Panc1 (cell line): ENCODE data around the gene GALNT15. TPM values are rescaled to one million over a fixed set of nuclear protein-coding genes. Genes with fewer than 3 reads are reported as not detected.

Source experiments
- ATAC-seq: fragments of 200-7000 bp; cut with Tn5 transposase; 2 replicates; pipeline ENCODE4 v1.9.1; 2020; ENCODE audit warnings: mild to moderate bottlenecking, moderate library complexity
- BruUV-seq: library from RNA; stranded (reverse); fragments of 400-500 nt; replicated peaks from 2 replicates; lab custom pipeline; 2021; lab: Mats Ljungman, UMichigan
- CTCF ChIA-PET: fragments of 300-600 bp; sonication (Branson Sonifier 250); formaldehyde crosslinking; loops from one replicate; lab custom pipeline; 2022; ENCODE audit warnings: antibody characterized with exemption; lab: Charles Lee
- POLR2A ChIA-PET: fragments of 300-600 bp; sonication (Branson Sonifier 250); formaldehyde crosslinking; loops from one replicate; lab custom pipeline; 2022; ENCODE audit warnings: antibody characterized with exemption; lab: Charles Lee
- DNase-seq: peaks from one replicate; pipeline ENCODE4 v3.0.0-alpha.2; 2010; ENCODE audit warnings: low read depth, low spot score
- H3K27ac ChIP-seq: 2 replicates; pipeline ENCODE4 v1.5.1; 2011; ENCODE audit warnings: mild to moderate bottlenecking, low read length, inconsistent platforms
- H3K27me3 ChIP-seq: fragments of 200-500 bp; sonication (Bioruptor generic); 2 replicates; pipeline ENCODE4 v1.6.0; 2014; ENCODE audit warnings: low read length, inconsistent platforms; ENCODE audit not compliant: control insufficient read depth, insufficient read depth
- H3K36me3 ChIP-seq: fragments of 200-500 bp; sonication (Bioruptor generic); 2 replicates; pipeline ENCODE4 v1.5.1; 2014; ENCODE audit warnings: inconsistent platforms, mild to moderate bottlenecking, low read length, moderate library complexity; ENCODE audit not compliant: control insufficient read depth, insufficient read depth
- H3K4me1 ChIP-seq: 2 replicates; pipeline ENCODE4 v1.5.1; 2011; ENCODE audit warnings: inconsistent platforms, mild to moderate bottlenecking, low read length, moderate library complexity; ENCODE audit not compliant: control insufficient read depth, insufficient read depth
- H3K4me3 ChIP-seq, 2 experiments: 2 replicates each; pipeline ENCODE4 v1.5.1; 2011 to 2012; ENCODE audit warnings: low read depth in 2 of 2, low read length in 2 of 2, mild to moderate bottlenecking in 2 of 2, inconsistent platforms in 1 of 2, moderate library complexity in 1 of 2
- H3K9me3 ChIP-seq: fragments of 200-500 bp; sonication (Bioruptor generic); 2 replicates; pipeline ENCODE4 v1.5.1; 2014; ENCODE audit warnings: low read depth, mild to moderate bottlenecking, inconsistent platforms, low read length, moderate library complexity; ENCODE audit not compliant: control insufficient read depth, insufficient read depth
- POLR2AphosphoS5 ChIP-seq: IDR thresholded peaks from 2 replicates; pipeline ENCODE4 v1.6.1; 2012; ENCODE audit warnings: mild to moderate bottlenecking, low read depth, low read length, moderate library complexity
- SIN3A ChIP-seq: IDR thresholded peaks from 2 replicates; pipeline ENCODE4 v1.6.1; 2012; ENCODE audit warnings: low read depth, mild to moderate bottlenecking, low read length, moderate library complexity, borderline replicate concordance; ENCODE audit not compliant: insufficient read depth
- TCF7L2 ChIP-seq: IDR thresholded peaks from 2 replicates; pipeline ENCODE4 v1.6.1; 2011; ENCODE audit warnings: mild to moderate bottlenecking, low read depth, low read length, inconsistent platforms
- in situ Hi-C: cut with HindIII; loops from 2 replicates; pipeline ENCODE4 v1.10.0; 2016; ENCODE audit warnings: low sequenced_read_pairs, low pct_unique_long_range_greater_than_20kb
- intact Hi-C: fragments of 100-400 bp; cut with micrococcal nuclease; formaldehyde crosslinking; loops from one replicate; pipeline ENCODE4 v1.10.0; 2022; ENCODE audit not compliant: unreplicated experiment
- total RNA-seq: library from RNA; stranded (reverse); gene quantifications from one replicate; pipeline ENCODE4 v1.2.1, GENCODE V29; 2021; ENCODE audit not compliant: unreplicated experiment
- TF ChIP-seq, protein P1 (sequence below), 2 experiments: IDR thresholded peaks; 2 replicates each; pipeline ENCODE4 v1.6.1; 2011 to 2012; ENCODE audit warnings: low read depth in 2 of 2, control low read depth in 1 of 2, low read length in 1 of 2, mild to moderate bottlenecking in 1 of 2, moderate library complexity in 1 of 2; ENCODE audit not compliant: insufficient read depth in 1 of 2
- TF ChIP-seq, protein P2 (sequence below): fragments of 450-650 bp; IDR thresholded peaks from 2 replicates; pipeline ENCODE4 v1.5.1; 2017; ENCODE audit warnings: mild to moderate bottlenecking

Gene GALNT15
- total RNA-seq, 1 experiment from 2014 or later = 0.10 TPM

DNA sequence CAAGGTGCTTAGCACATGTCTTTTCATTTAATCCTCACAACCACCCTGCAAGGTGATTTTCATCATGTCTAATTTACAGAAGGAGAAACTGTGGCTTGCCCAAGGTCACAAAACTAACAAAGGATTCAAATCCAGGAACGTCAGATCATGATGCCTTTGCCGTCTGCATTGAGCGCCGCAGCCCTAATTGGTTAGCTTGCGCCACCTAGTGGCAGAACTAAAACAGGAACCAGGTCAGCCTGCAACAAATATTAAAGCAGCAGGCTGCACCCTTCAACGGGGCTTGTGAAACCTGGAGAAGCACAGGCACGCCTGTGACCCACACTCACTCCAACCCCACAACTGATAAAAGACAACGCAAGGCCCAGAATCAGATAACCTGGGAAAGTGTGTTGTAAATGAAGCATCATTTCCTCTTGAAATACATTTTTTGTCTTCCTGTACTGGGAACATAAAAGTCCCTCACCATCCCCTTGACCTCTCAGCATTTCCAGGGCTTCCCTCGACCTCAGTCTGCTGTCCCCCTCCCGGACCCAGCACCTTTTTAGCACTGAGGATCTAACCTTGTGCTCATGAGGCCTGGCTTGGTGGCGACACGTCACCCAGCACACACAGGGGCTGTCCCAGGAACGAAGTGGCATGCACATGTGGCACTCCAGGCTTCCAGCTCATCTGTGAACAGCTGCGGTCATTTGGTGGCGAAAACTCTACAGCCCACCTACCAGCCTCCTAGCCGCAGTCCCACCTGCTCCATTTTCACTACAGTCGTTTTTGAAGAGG, 73.0 kb downstream of the GALNT15 start:
- DNase-seq (peak; percentile 61), ATAC-seq (peak; percentile 92)
- in situ Hi-C loops = no loop called here
- ChIA-PET CTCF (interaction anchor here (0.6 to 0.8 kb wide), 4 partner anchors 273 to 544 kb away, joined by 3 to 7 read pairs (median 6); no protein-coding TSS in a partner anchor), POLR2A (interaction anchor here (0.6 kb wide), 2 partner anchors 94 to 375 kb away, joined by 7 read pairs; no protein-coding TSS in a partner anchor)
- Histone ChIP-seq H3K9me3 (no peaks in the 10 kb centered on the region), H3K27me3 (no peaks in the 10 kb centered on the region), H3K4me3 (no peak overlapping the region), H3K4me1 (no peaks in the 10 kb centered on the region), H3K36me3 (no peaks in the 10 kb centered on the region), H3K27ac (no peak overlapping the region)
- intact Hi-C loops = loop anchor here (1.0 to 10.0 kb wide), 3 partner anchors 63 to 199 kb away; no protein-coding TSS in a partner anchor
- TF ChIP-seq SIN3A (no peak), TCF7L2 (no peak)
- TF ChIP-seq, protein P1, sequence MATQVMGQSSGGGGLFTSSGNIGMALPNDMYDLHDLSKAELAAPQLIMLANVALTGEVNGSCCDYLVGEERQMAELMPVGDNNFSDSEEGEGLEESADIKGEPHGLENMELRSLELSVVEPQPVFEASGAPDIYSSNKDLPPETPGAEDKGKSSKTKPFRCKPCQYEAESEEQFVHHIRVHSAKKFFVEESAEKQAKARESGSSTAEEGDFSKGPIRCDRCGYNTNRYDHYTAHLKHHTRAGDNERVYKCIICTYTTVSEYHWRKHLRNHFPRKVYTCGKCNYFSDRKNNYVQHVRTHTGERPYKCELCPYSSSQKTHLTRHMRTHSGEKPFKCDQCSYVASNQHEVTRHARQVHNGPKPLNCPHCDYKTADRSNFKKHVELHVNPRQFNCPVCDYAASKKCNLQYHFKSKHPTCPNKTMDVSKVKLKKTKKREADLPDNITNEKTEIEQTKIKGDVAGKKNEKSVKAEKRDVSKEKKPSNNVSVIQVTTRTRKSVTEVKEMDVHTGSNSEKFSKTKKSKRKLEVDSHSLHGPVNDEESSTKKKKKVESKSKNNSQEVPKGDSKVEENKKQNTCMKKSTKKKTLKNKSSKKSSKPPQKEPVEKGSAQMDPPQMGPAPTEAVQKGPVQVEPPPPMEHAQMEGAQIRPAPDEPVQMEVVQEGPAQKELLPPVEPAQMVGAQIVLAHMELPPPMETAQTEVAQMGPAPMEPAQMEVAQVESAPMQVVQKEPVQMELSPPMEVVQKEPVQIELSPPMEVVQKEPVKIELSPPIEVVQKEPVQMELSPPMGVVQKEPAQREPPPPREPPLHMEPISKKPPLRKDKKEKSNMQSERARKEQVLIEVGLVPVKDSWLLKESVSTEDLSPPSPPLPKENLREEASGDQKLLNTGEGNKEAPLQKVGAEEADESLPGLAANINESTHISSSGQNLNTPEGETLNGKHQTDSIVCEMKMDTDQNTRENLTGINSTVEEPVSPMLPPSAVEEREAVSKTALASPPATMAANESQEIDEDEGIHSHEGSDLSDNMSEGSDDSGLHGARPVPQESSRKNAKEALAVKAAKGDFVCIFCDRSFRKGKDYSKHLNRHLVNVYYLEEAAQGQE (IDR thresholded peaks at IDR 0.05; ENCODE audit: insufficient read depth in 1 of 2, low read depth in 2 of 2, low read length in 1 of 2) = no peak
- TF ChIP-seq, protein P2, sequence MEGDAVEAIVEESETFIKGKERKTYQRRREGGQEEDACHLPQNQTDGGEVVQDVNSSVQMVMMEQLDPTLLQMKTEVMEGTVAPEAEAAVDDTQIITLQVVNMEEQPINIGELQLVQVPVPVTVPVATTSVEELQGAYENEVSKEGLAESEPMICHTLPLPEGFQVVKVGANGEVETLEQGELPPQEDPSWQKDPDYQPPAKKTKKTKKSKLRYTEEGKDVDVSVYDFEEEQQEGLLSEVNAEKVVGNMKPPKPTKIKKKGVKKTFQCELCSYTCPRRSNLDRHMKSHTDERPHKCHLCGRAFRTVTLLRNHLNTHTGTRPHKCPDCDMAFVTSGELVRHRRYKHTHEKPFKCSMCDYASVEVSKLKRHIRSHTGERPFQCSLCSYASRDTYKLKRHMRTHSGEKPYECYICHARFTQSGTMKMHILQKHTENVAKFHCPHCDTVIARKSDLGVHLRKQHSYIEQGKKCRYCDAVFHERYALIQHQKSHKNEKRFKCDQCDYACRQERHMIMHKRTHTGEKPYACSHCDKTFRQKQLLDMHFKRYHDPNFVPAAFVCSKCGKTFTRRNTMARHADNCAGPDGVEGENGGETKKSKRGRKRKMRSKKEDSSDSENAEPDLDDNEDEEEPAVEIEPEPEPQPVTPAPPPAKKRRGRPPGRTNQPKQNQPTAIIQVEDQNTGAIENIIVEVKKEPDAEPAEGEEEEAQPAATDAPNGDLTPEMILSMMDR = peak; percentile 88
- no TSS peak for BruUV-seq

DNA sequence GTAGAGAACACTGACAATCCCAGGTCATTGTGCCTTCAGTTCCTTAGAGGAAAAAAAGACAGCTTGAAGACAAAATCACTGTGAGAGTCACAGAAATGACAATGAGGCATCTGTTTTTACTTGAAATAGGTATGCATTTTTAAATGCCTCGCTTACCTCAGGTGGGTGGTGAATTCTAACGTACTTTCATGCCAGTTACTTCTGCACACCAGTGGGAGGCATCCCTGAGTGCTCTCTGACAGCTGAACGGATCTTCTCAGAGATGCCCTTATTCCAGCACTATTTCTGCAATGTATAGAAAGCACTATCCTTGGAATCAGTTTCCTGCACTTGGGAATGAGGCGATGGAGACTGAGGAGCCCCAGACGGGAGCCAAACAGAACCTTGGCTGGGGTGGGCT, 74.1 kb downstream of the GALNT15 start:
- POLR2A ChIA-PET = interaction anchor here (0.6 kb wide), 2 partner anchors 95 to 376 kb away, joined by 7 read pairs; no protein-coding TSS in a partner anchor
- no peaks in the 10 kb centered on the region for H3K27me3 ChIP-seq
- H3K27ac ChIP-seq = no peak overlapping the region
- no peaks in the 10 kb centered on the region for H3K9me3 ChIP-seq
- H3K4me1 ChIP-seq = no peaks in the 10 kb centered on the region
- H3K36me3 ChIP-seq = no peaks in the 10 kb centered on the region
- ATAC-seq (no peak), DNase-seq (no peak)
- no peak overlapping the region for H3K4me3 ChIP-seq
- CTCF ChIA-PET = interaction anchor here (0.6 to 0.8 kb wide), 3 partner anchors 274 to 499 kb away, joined by 5 to 7 read pairs (median 6); no protein-coding TSS in a partner anchor
- BruUV-seq = no TSS peak
- in situ Hi-C loops (no loop called here), intact Hi-C loops (loop anchor here (5.0 to 10.0 kb wide), 2 partner anchors 64 to 181 kb away; no protein-coding TSS in a partner anchor)
- TF ChIP-seq SIN3A (no peak), TCF7L2 (no peak), POLR2AphosphoS5 (no peak)
- TF ChIP-seq, protein P2 = no peak
- TF ChIP-seq, protein P1 (IDR thresholded peaks at IDR 0.05; ENCODE audit: insufficient read depth in 1 of 2, low read depth in 2 of 2, low read length in 1 of 2) = no peak
